ENCODE results near the gene CAPN15. TPM values are rescaled to one million over a fixed set of nuclear protein-coding genes. Genes with fewer than 3 reads are reported as not detected.

CAPN15 gene
- total RNA-seq, 1 experiment from 2014 or later, result 60.4 TPM

DNA sequence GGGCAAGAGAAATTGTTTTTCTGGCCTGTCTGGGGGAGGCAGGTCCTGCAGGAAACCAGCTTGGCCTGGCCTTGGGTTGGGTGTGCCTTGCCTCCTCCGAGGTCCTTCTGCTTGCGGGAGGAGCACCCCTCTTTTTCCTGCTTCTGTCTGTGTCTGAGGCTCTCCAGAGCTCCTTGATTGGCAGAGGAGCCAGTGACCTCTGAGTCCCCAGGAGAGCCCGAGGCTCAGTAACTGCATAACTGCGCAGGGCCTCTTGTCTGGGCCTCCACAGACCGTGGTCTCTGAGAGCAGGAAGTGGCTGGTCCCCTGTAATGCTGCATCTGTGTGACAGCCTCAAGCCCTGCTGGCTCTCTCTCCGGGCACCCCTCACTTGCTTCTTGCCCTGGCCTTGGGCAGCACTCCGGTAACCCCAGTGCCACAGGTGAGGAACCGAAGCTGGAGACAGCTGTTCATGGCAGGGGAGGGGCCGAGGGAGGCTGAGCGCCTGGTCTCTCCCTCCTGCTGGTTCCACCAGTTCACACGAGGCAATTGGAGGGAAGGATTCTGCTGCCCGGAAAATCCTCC lies 1.6 kb downstream of the CAPN15 start:
- ChIA-PET POLR2A (ENCODE audit: unreplicated experiment) (no interaction called here), CTCF (no interaction called here)
- TSS peak; percentile 27 for BruUV-seq (replicated peaks)
- Histone ChIP-seq H3K79me2 (ENCODE audit: low read length) (peaks cover 85% of the 10 kb centered on the region), H3K36me3 (ENCODE audit: low read depth, low read length) (no peaks in the 10 kb centered on the region), H3K9ac (ENCODE audit: low read length) (peak overlapping the region; percentile 96), H2AFZ (ENCODE audit: low read length) (no peak overlapping the region), H3K4me2 (ENCODE audit: low read length) (peak overlapping the region; percentile 98), H3K27me3 (ENCODE audit: low read length) (no peaks in the 10 kb centered on the region), H3K4me3 (ENCODE audit: low read length) (peak overlapping the region; percentile 94), H3K4me1 (ENCODE audit: insufficient read depth, low read length) (peaks cover 30% of the 10 kb centered on the region), H3K27ac (ENCODE audit: low read length) (peak overlapping the region; percentile 79), H3K9me2 (replicated peaks; ENCODE audit: low read length) (no peaks in the 10 kb centered on the region), H4K20me1 (ENCODE audit: low read length) (peaks cover 23% of the 10 kb centered on the region), H3F3A (ENCODE audit: low read length, unreplicated experiment) (no peaks in the 10 kb centered on the region), H3K9me3 (ENCODE audit: low read length) (no peaks in the 10 kb centered on the region)
- intact Hi-C loops (cut with micrococcal nuclease), result loop anchor here (10.0 kb wide), 1 partner anchor 56 kb away; no protein-coding TSS in a partner anchor
- ATAC-seq, result no peak
- DNase-seq, result no peak
- TF ChIP-seq, protein P1, sequence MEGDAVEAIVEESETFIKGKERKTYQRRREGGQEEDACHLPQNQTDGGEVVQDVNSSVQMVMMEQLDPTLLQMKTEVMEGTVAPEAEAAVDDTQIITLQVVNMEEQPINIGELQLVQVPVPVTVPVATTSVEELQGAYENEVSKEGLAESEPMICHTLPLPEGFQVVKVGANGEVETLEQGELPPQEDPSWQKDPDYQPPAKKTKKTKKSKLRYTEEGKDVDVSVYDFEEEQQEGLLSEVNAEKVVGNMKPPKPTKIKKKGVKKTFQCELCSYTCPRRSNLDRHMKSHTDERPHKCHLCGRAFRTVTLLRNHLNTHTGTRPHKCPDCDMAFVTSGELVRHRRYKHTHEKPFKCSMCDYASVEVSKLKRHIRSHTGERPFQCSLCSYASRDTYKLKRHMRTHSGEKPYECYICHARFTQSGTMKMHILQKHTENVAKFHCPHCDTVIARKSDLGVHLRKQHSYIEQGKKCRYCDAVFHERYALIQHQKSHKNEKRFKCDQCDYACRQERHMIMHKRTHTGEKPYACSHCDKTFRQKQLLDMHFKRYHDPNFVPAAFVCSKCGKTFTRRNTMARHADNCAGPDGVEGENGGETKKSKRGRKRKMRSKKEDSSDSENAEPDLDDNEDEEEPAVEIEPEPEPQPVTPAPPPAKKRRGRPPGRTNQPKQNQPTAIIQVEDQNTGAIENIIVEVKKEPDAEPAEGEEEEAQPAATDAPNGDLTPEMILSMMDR (conservative IDR thresholded peaks at IDR 0.05; ENCODE audit: low read depth, low read length), result no peak
- TF ChIP-seq EZH2phosphoT487 (IDR thresholded peaks at IDR 0.05; ENCODE audit: borderline replicate concordance, low read length) (no peak), EZH2 (IDR thresholded peaks at IDR 0.05; ENCODE audit: low read length, unreplicated experiment) (no peak)

DNA sequence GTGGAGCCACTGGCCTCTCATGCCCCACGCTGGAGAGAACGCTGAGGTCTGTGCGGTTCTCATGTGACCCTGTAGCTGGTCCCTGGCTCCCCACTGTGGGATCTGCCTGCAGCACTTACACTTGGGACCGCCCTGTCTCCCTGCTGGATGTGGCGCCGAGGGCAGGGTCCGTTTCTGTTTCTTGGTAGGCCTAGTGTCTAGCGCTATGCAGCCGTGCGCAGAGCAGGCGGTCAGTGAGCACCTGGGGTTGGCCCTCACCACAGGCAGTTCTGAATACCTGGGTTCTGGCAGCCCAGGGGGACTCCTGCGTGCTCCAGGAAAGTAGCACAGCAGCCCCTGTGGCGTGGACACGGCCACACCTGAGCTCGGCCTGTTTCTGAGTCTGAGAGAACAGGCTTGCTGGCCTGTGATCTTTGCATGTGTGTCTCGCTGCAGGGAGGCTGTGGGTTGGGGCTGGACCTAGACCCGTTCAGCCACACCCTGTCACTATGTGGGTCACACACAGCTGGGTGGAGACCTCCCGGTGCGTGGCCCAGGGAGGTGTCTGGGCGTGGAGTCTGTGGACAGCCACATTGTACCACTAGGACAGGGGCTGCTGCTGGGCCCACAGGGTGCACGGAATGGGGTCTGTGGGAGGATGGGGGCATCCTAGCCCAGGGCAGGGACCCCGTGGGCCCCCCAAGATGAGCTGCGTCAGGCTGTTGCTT lies 2.8 kb downstream of the CAPN15 start:
- Histone ChIP-seq H3K9ac (ENCODE audit: low read length) (no peak overlapping the region), H3K4me3 (ENCODE audit: low read length) (no peak overlapping the region), H3K27ac (ENCODE audit: low read length) (no peak overlapping the region), H3F3A (ENCODE audit: low read length, unreplicated experiment) (no peaks in the 10 kb centered on the region), H3K4me1 (ENCODE audit: insufficient read depth, low read length) (peaks cover 37% of the 10 kb centered on the region), H3K27me3 (ENCODE audit: low read length) (no peaks in the 10 kb centered on the region), H3K9me2 (replicated peaks; ENCODE audit: low read length) (no peaks in the 10 kb centered on the region), H3K9me3 (ENCODE audit: low read length) (no peaks in the 10 kb centered on the region), H3K4me2 (ENCODE audit: low read length) (0 out of 2 replicates have a peak overlapping the region, but pooled peaks have one; percentile 98), H2AFZ (ENCODE audit: low read length) (no peak overlapping the region), H4K20me1 (ENCODE audit: low read length) (peaks cover 32% of the 10 kb centered on the region), H3K36me3 (ENCODE audit: low read depth, low read length) (no peaks in the 10 kb centered on the region), H3K79me2 (ENCODE audit: low read length) (peaks cover 87% of the 10 kb centered on the region)
- ATAC-seq, result no peak
- TF ChIP-seq EZH2phosphoT487 (IDR thresholded peaks at IDR 0.05; ENCODE audit: borderline replicate concordance, low read length), result no peak
- BruUV-seq (replicated peaks), result no TSS peak
- intact Hi-C loops (cut with micrococcal nuclease), result no loop called here
- no peak for DNase-seq
- POLR2A ChIA-PET (ENCODE audit: unreplicated experiment), result no interaction called here
- CTCF ChIA-PET, result no interaction called here

DNA sequence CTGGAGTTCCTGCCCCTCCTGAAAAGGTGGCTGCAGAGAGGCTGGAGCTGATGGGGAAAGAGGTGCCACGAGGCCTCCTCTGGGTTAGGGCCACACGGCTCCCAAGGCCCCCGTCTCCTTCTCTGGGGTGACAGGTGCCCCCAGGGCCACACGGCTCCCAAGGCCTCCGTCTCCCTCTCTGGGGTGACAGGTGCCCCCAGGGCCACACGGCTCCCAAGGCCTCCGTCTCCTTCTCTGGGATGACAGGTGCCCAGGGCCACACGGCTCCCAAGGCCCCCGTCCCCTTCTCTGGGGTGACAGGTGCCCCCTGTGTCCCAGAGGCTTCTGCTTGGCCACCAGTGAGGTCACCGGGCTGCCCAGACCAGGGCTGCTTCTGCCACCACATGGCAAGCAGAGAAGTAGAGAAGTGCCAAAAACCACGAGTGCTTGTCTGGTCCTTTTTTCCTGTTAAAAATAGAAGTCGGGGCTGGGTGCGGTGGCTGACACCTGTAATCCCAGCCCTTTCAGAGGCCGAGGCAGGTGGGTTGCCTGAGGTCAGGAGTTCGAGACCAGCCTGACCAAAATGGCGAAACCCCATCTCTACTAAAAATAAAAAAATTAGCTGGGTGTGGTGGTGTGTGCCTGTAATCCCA lies 4.1 kb downstream of the CAPN15 start:
- Histone ChIP-seq H3K9ac (ENCODE audit: low read length) (no peak overlapping the region), H3F3A (ENCODE audit: low read length, unreplicated experiment) (no peaks in the 10 kb centered on the region), H3K27me3 (ENCODE audit: low read length) (no peaks in the 10 kb centered on the region), H3K79me2 (ENCODE audit: low read length) (peaks cover 90% of the 10 kb centered on the region), H2AFZ (ENCODE audit: low read length) (no peak overlapping the region), H3K4me2 (ENCODE audit: low read length) (no peak overlapping the region), H3K4me1 (ENCODE audit: insufficient read depth, low read length) (peaks cover 34% of the 10 kb centered on the region), H3K36me3 (ENCODE audit: low read depth, low read length) (no peaks in the 10 kb centered on the region), H3K9me3 (ENCODE audit: low read length) (no peaks in the 10 kb centered on the region), H3K27ac (ENCODE audit: low read length) (no peak overlapping the region), H4K20me1 (ENCODE audit: low read length) (peaks cover 32% of the 10 kb centered on the region), H3K9me2 (replicated peaks; ENCODE audit: low read length) (no peaks in the 10 kb centered on the region), H3K4me3 (ENCODE audit: low read length) (no peak overlapping the region)
- POLR2A ChIA-PET (ENCODE audit: unreplicated experiment), result no interaction called here
- ATAC-seq (no peak), DNase-seq (no peak)
- CTCF ChIA-PET, result no interaction called here
- TF ChIP-seq, protein P1 (conservative IDR thresholded peaks at IDR 0.05; ENCODE audit: low read depth, low read length), result no peak
- TF ChIP-seq EZH2phosphoT487 (IDR thresholded peaks at IDR 0.05; ENCODE audit: borderline replicate concordance, low read length) (no peak), EZH2 (IDR thresholded peaks at IDR 0.05; ENCODE audit: low read length, unreplicated experiment) (no peak)
- BruUV-seq (replicated peaks), result no TSS peak
- intact Hi-C loops (cut with micrococcal nuclease), result no loop called here

Measured in PC-3 (cell line).